Lower leg skin (tissue), 3 donors: Measurements from ENCODE around the gene SCD5.

Experiments used
- POLR2A ChIP-seq, 2 donors: fragments of 450-650 bp; IDR thresholded peaks; one replicate each; pipeline ENCODE4 v1.6.1; 2016 to 2017; ENCODE audit warnings: antibody characterized with exemption in 2 of 2, mild to moderate bottlenecking in 1 of 2, moderate library complexity in 1 of 2
- TF ChIP-seq, protein P1 (sequence below), 3 donors: fragments of 450-650 bp; IDR thresholded peaks; one replicate each; pipeline ENCODE4 v1.5.1; 2016; ENCODE audit warnings: antibody characterized with exemption in 3 of 3, mild to moderate bottlenecking in 3 of 3, moderate library complexity in 2 of 3

DNA sequence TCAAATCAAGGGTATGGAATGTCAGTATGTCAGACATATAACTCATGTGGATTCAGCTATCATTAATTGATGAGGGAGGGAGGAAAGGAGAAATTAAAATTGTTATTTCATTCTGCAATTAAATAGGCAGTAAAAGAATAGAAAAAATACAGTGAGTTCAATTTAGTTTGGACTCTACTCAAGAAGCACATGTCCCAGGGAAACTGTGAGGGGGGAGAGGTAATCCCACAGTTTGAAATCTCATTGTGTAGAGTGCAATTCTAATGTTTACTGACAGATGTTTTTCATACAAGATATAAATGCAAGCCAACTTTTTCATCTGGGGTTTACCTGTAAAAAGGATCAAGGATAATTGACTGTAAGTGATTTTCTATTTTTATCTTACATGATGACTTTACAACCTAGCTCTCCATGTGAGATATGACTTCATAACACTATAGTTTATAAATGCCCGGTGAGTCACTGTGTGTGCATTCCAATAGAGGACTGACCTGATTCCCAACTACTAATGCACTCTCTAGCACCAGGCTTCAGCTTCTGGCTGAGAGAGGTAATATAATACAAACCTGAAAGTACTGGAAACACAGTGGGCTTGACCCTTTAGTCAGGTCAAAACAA is 35.2 kb upstream of the SCD5 start:
- TF ChIP-seq, protein P1, sequence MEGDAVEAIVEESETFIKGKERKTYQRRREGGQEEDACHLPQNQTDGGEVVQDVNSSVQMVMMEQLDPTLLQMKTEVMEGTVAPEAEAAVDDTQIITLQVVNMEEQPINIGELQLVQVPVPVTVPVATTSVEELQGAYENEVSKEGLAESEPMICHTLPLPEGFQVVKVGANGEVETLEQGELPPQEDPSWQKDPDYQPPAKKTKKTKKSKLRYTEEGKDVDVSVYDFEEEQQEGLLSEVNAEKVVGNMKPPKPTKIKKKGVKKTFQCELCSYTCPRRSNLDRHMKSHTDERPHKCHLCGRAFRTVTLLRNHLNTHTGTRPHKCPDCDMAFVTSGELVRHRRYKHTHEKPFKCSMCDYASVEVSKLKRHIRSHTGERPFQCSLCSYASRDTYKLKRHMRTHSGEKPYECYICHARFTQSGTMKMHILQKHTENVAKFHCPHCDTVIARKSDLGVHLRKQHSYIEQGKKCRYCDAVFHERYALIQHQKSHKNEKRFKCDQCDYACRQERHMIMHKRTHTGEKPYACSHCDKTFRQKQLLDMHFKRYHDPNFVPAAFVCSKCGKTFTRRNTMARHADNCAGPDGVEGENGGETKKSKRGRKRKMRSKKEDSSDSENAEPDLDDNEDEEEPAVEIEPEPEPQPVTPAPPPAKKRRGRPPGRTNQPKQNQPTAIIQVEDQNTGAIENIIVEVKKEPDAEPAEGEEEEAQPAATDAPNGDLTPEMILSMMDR (IDR thresholded peaks at IDR 0.05), result no peak
- TF ChIP-seq POLR2A (IDR thresholded peaks at IDR 0.05), result no peak
